HG03571 (cell line): ENCODE measurements around the gene MARCKS.

Experiments used
- ATAC-seq: cut with Tn5 transposase; IDR thresholded peaks from one replicate; pipeline ENCODE4 v1.9.1; 2021; ENCODE audit not compliant: unreplicated experiment

Gene MARCKS

GRCh38 chr6:113848811-113849210 is 8.3 kb upstream of the MARCKS start:
- no peak for ATAC-seq

GRCh38 chr6:113853252-113853651 is 3.9 kb upstream of the MARCKS start:
- ATAC-seq: no peak

- no peak for ATAC-seq
These were observed 2.3 kb upstream of the MARCKS start for GRCh38 chr6:113854531-113855499.

GRCh38 chr6:113855500-113856374 is 1.4 kb upstream of the MARCKS start:
- ATAC-seq: no peak

- ATAC-seq: no peak
These were observed 845 bp upstream of the MARCKS start for GRCh38 chr6:113856375-113856624.

- ATAC-seq: no peak
These were observed 673 bp downstream of the MARCKS start for GRCh38 chr6:113857556-113858479.

- peak; percentile 81 for ATAC-seq
These were observed 1.6 kb downstream of the MARCKS start for GRCh38 chr6:113858480-113859348.

- no peak for ATAC-seq
These were observed 2.4 kb downstream of the MARCKS start for GRCh38 chr6:113859349-113860180.

GRCh38 chr6:113860181-113860955 is 3.2 kb downstream of the MARCKS start:
- no peak for ATAC-seq

GRCh38 chr6:113862112-113862511 is 5.0 kb downstream of the MARCKS start:
- ATAC-seq: no peak

- ATAC-seq: no peak
These were observed 13.8 kb downstream of the MARCKS start for GRCh38 chr6:113870917-113871316.

GRCh38 chr6:113871975-113872374 is 14.8 kb downstream of the MARCKS start:
- no peak for ATAC-seq

GRCh38 chr6:113873043-113873667 is 16.0 kb downstream of the MARCKS start:
- peak; percentile 96 for ATAC-seq

GRCh38 chr6:113875470-113875869 is 18.3 kb downstream of the MARCKS start:
- ATAC-seq: no peak

GRCh38 chr6:113876695-113877094 is 19.6 kb downstream of the MARCKS start:
- ATAC-seq: no peak

GRCh38 chr6:113879186-113880096 is 22.3 kb downstream of the MARCKS start:
- peak; percentile 99 for ATAC-seq

GRCh38 chr6:113881478-113881980 is 24.4 kb downstream of the MARCKS start:
- no peak for ATAC-seq
